Breast epithelium (tissue), 4 donors: ENCODE results near the gene TTLL10. TPM values are rescaled to one million over a fixed set of nuclear protein-coding genes. Genes with fewer than 3 reads are reported as not detected.

Experiments
- DNase-seq, 2 donors: peaks; one replicate each; pipeline ENCODE4 v3.0.0-alpha.2; 2019; ENCODE audit warnings: low spot score in 2 of 2
- H3K27ac ChIP-seq, 2 donors: fragments of 200-600 bp; sonication (generic) in 1 of 2; one replicate each; pipeline ENCODE4 v1.5.1; 2016 to 2019; ENCODE audit warnings: mild to moderate bottlenecking in 1 of 2
- H3K27me3 ChIP-seq, 2 donors: fragments of 200-600 bp; sonication (generic) in 1 of 2; one replicate each; pipeline versions ENCODE4 v1.5.1 to v1.6.0; 2017 to 2019; ENCODE audit warnings: control low read depth in 1 of 2, mild to moderate bottlenecking in 1 of 2
- H3K36me3 ChIP-seq: fragments of 200-600 bp; one replicate; pipeline ENCODE4 v1.5.1; 2019
- H3K4me1 ChIP-seq, 2 donors: fragments of 200-600 bp; sonication (generic); one replicate each; pipeline ENCODE4 v1.5.1; 2016 to 2019; ENCODE audit warnings: control low read depth in 1 of 2
- H3K4me3 ChIP-seq, 3 donors: fragments of 200-600 bp; sonication (generic); 1 replicate in 2 of 3; 2 replicates in 1 of 3; pipeline ENCODE4 v1.5.1; 2016 to 2019; ENCODE audit warnings: mild to moderate bottlenecking in 3 of 3, moderate library complexity in 2 of 3
- H3K9me3 ChIP-seq, 2 donors: fragments of 200-600 bp; sonication (generic) in 1 of 2; one replicate each; pipeline ENCODE4 v1.5.1; 2016 to 2019; ENCODE audit warnings: control low read depth in 1 of 2
- POLR2A ChIP-seq: fragments of 450-650 bp; IDR thresholded peaks from one replicate; pipeline ENCODE4 v1.6.1; 2016; ENCODE audit warnings: antibody characterized with exemption, mild to moderate bottlenecking, moderate library complexity
- POLR2AphosphoS5 ChIP-seq, 3 donors: sonication (generic); formaldehyde crosslinking; IDR thresholded peaks; one replicate each; pipeline ENCODE4 v1.6.1; 2017; ENCODE audit warnings: antibody characterized with exemption in 3 of 3
- intact Hi-C: fragments of 100-400 bp; cut with DNase I; formaldehyde crosslinking; loops from one replicate; pipeline ENCODE4 v1.15.1; 2023; ENCODE audit warnings: low total_unique reads
- total RNA-seq, 3 donors: library from RNA; depleted of rRNA; stranded (reverse); fragments of >200 nt; gene quantifications; one replicate each; pipeline ENCODE4 v1.1.0, GENCODE V29; 2016
- TF ChIP-seq, protein P1 (sequence below), 3 donors: fragments of 450-650 bp; IDR thresholded peaks; one replicate each; pipeline ENCODE4 v1.5.1; 2016 to 2017; ENCODE audit warnings: antibody characterized with exemption in 3 of 3, mild to moderate bottlenecking in 3 of 3, moderate library complexity in 3 of 3

The TTLL10 gene
- total RNA-seq, 3 donors from 2014 or later, result 0.15 to 0.33 (median 0.16) TPM

- H3K27me3 ChIP-seq, result peaks cover 4 to 8% of the 10 kb centered on the region in 2 donors
- intact Hi-C loops, result loop anchor here (10.0 kb wide), 1 partner anchor 109 kb away; no protein-coding TSS in a partner anchor
- peaks cover 11 to 26% of the 10 kb centered on the region in 2 donors for H3K4me1 ChIP-seq
- no peaks in the 10 kb centered on the region for H3K36me3 ChIP-seq
- H3K4me3 ChIP-seq, result no peak overlapping the region
- H3K9me3 ChIP-seq, result no peaks in the 10 kb centered on the region
- no peak for TF ChIP-seq POLR2A
- H3K27ac ChIP-seq, result no peak overlapping the region
- no peak for DNase-seq
Measured at GRCh38 chr1:1234180-1234808, 60.6 kb downstream of the TTLL10 start.

GRCh38 chr1:1235016-1235744, 61.5 kb downstream of the TTLL10 start:
- no peaks in the 10 kb centered on the region for H3K9me3 ChIP-seq
- no peak overlapping the region for H3K27ac ChIP-seq
- H3K27me3 ChIP-seq, result peaks cover 7 to 17% of the 10 kb centered on the region in 2 donors
- H3K36me3 ChIP-seq, result no peaks in the 10 kb centered on the region
- intact Hi-C loops, result loop anchor here (10.0 kb wide), 1 partner anchor 110 kb away; no protein-coding TSS in a partner anchor
- TF ChIP-seq POLR2AphosphoS5 (IDR thresholded peaks at IDR 0.05) (no peak), POLR2A (no peak)
- TF ChIP-seq, protein P1, sequence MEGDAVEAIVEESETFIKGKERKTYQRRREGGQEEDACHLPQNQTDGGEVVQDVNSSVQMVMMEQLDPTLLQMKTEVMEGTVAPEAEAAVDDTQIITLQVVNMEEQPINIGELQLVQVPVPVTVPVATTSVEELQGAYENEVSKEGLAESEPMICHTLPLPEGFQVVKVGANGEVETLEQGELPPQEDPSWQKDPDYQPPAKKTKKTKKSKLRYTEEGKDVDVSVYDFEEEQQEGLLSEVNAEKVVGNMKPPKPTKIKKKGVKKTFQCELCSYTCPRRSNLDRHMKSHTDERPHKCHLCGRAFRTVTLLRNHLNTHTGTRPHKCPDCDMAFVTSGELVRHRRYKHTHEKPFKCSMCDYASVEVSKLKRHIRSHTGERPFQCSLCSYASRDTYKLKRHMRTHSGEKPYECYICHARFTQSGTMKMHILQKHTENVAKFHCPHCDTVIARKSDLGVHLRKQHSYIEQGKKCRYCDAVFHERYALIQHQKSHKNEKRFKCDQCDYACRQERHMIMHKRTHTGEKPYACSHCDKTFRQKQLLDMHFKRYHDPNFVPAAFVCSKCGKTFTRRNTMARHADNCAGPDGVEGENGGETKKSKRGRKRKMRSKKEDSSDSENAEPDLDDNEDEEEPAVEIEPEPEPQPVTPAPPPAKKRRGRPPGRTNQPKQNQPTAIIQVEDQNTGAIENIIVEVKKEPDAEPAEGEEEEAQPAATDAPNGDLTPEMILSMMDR (IDR thresholded peaks at IDR 0.05), result no peak
- no peak for DNase-seq
- H3K4me1 ChIP-seq, result peaks cover 11 to 22% of the 10 kb centered on the region in 2 donors
- no peak overlapping the region for H3K4me3 ChIP-seq

- Histone ChIP-seq H3K9me3 (no peaks in the 10 kb centered on the region), H3K27me3 (peaks cover 7 to 17% of the 10 kb centered on the region in 2 donors), H3K4me3 (no peak overlapping the region), H3K4me1 (peaks cover 4 to 14% of the 10 kb centered on the region in 2 donors), H3K36me3 (no peaks in the 10 kb centered on the region), H3K27ac (no peak overlapping the region)
- DNase-seq, result no peak
- TF ChIP-seq POLR2A (no peak), POLR2AphosphoS5 (IDR thresholded peaks at IDR 0.05) (no peak)
- TF ChIP-seq, protein P1 (IDR thresholded peaks at IDR 0.05), result no peak
- intact Hi-C loops, result loop anchor here (10.0 kb wide), 1 partner anchor 111 kb away; no protein-coding TSS in a partner anchor
Measured at GRCh38 chr1:1236176-1236763, 62.6 kb downstream of the TTLL10 start.

DNA sequence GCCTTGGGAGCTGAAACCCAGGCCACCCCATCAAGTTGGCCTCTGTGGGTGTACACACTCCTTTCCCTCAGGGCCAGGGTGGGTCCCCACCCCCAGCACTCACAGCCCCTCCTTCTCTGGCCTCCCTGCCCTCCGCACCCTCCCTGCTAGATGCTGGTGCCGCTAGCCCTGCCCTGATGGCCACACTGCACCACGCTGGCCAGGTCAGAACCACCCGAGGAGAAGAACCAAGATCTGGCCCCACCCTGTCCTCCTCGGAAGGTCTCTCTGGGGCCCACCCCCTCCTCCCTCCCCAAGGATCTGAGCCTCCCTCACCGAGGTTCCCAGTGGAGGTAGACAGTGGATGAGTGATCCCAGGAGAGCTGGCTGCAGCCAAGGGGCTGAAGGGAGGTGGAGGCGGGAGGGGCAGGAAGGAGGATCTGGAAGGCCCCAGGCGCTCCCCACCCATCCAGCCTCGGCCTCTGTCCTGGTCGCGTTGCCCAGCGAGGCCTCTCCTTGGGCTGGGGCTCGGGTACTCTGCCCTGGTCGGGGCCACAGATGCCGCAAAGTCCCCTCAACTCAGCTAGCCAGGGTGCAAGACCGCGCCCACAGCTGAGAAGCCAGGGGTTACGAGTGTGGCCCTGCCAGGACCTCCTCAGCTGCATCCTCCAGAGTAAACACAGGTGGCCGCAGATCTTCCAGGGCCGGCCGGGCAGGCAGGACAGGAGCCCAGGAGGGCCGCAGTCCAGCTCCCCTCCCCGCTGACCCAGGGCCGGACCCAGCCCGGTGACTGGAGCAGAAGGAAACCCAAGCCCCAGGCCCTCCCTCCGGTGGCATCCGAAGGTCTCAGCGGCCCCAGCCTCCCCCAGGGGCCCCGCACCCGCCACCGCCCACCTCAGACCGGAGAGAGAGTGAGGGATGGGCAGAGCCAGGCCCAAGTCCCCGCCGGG, 63.5 kb downstream of the TTLL10 start:
- peak overlapping the region in 2 of 3 donors; percentile 2 to 51 for H3K4me3 ChIP-seq
- peaks cover 4 to 14% of the 10 kb centered on the region in 2 donors for H3K4me1 ChIP-seq
- no peaks in the 10 kb centered on the region for H3K9me3 ChIP-seq
- intact Hi-C loops, result loop anchor here (10.0 kb wide), 1 partner anchor 112 kb away; no protein-coding TSS in a partner anchor
- DNase-seq, result no peak
- H3K27ac ChIP-seq, result peak overlapping the region; percentile 48 to 66
- TF ChIP-seq, protein P1 (IDR thresholded peaks at IDR 0.05), result no peak
- TF ChIP-seq POLR2A (no peak), POLR2AphosphoS5 (IDR thresholded peaks at IDR 0.05) (no peak)
- peaks cover 7 to 17% of the 10 kb centered on the region in 2 donors for H3K27me3 ChIP-seq
- H3K36me3 ChIP-seq, result no peaks in the 10 kb centered on the region
